HEK293 (cell line): ENCODE data around the gene MCF2L.

Source experiments
- ZNF10 ChIP-seq: fragments of 450-650 bp; formaldehyde crosslinking; IDR thresholded peaks from 2 replicates; pipeline ENCODE4 v1.5.1; 2017; ENCODE audit warnings: missing biosample characterization, missing genetic modification characterization
- ZNF2 ChIP-seq: fragments of 450-650 bp; formaldehyde crosslinking; IDR thresholded peaks from 2 replicates; pipeline ENCODE4 v1.5.1; 2016; ENCODE audit warnings: missing biosample characterization, missing genetic modification characterization
- ZNF600 ChIP-seq: fragments of 450-650 bp; formaldehyde crosslinking; IDR thresholded peaks from 2 replicates; pipeline ENCODE4 v1.5.1; 2016; ENCODE audit warnings: missing biosample characterization, missing genetic modification characterization
- TF ChIP-seq, protein P1 (sequence below): fragments of 450-650 bp; formaldehyde crosslinking; IDR thresholded peaks from 2 replicates; pipeline ENCODE4 v1.5.1; 2016; ENCODE audit warnings: missing biosample characterization, missing genetic modification characterization

DNA sequence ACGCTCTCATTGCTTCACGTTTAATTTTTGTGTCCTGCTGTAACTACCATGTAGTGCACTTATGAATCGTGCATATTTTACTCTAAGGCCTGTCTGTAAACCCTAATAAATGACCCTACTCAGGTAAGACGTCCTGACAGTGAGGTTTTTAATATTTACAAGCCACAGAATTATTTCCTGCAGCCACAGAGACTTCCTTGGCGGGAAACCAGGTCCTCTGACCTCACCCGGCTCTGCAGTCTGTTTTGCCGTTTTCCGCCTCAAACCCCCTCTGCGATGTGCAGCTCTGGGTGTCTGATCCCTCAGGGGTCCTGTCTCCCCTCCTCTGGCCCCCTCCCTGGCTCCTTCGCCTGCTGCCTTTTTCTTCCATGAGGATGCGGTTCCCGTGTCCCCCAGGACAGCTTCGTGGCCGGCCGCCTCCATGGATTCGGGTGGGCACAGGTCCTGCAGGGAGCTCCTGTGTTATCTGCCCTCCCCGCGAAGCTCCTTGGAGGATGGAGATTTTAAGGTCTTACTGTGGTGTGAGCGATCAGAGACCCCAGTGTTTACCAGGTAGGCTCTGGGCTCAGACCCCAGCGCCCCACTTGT is 66.3 kb downstream of the MCF2L start:
- no peak for TF ChIP-seq ZNF10 (tag by site-specific recombination)
- TF ChIP-seq, protein P1, sequence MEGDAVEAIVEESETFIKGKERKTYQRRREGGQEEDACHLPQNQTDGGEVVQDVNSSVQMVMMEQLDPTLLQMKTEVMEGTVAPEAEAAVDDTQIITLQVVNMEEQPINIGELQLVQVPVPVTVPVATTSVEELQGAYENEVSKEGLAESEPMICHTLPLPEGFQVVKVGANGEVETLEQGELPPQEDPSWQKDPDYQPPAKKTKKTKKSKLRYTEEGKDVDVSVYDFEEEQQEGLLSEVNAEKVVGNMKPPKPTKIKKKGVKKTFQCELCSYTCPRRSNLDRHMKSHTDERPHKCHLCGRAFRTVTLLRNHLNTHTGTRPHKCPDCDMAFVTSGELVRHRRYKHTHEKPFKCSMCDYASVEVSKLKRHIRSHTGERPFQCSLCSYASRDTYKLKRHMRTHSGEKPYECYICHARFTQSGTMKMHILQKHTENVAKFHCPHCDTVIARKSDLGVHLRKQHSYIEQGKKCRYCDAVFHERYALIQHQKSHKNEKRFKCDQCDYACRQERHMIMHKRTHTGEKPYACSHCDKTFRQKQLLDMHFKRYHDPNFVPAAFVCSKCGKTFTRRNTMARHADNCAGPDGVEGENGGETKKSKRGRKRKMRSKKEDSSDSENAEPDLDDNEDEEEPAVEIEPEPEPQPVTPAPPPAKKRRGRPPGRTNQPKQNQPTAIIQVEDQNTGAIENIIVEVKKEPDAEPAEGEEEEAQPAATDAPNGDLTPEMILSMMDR (tag by site-specific recombination): no peak
- TF ChIP-seq ZNF2: no peak; the same call in 1 of the 2 replicates
- no peak for TF ChIP-seq ZNF600 (tag by site-specific recombination)
